Measurements from ENCODE around the gene HCN2. TPM values are rescaled to one million over a fixed set of nuclear protein-coding genes. Genes with fewer than 3 reads are reported as not detected.

The HCN2 gene
- total RNA-seq, 1 donor from 2014 or later = 5.5 TPM

- H3K4me1 ChIP-seq (ENCODE audit: insufficient read depth, low read length) = no peaks in the 10 kb centered on the region
- no peak overlapping the region for H3K27ac ChIP-seq (ENCODE audit: low read depth, low read length)
- H3K27me3 ChIP-seq (ENCODE audit: insufficient read depth, low read length) = no peaks in the 10 kb centered on the region
- H3K4me2 ChIP-seq (ENCODE audit: low read length) = no peak overlapping the region
- peaks cover 4% of the 10 kb centered on the region for H3K36me3 ChIP-seq (ENCODE audit: insufficient read depth, low read length)
- no peaks in the 10 kb centered on the region for H3K9me3 Mint-ChIP-seq (ENCODE audit: unreplicated experiment)
- no peak overlapping the region for H2AFZ ChIP-seq (ENCODE audit: low read depth, low read length)
- no peak overlapping the region for H3K9ac ChIP-seq (ENCODE audit: low read length)
- peaks cover 65% of the 10 kb centered on the region for H3K79me2 ChIP-seq (ENCODE audit: insufficient read depth, low read length)
- no peaks in the 10 kb centered on the region for H3K27me3 Mint-ChIP-seq (ENCODE audit: low read depth, unreplicated experiment)
- no peaks in the 10 kb centered on the region for H3K9me3 ChIP-seq (ENCODE audit: insufficient read depth, low read depth, low read length)
- no peak overlapping the region for H3K4me3 Mint-ChIP-seq (ENCODE audit: unreplicated experiment)
- no peak overlapping the region for H3K4me3 ChIP-seq (ENCODE audit: insufficient read depth, low read depth, low read length)
- DNase-seq (ENCODE audit: low read depth) = no peak
- peaks cover 55% of the 10 kb centered on the region for H4K20me1 ChIP-seq (ENCODE audit: insufficient read depth, low read length)
- no peaks in the 10 kb centered on the region for H3K36me3 Mint-ChIP-seq (ENCODE audit: low read depth, unreplicated experiment)
- TF ChIP-seq EZH2 (IDR thresholded peaks at IDR 0.05; ENCODE audit: insufficient read depth, low read length) (no peak), CTCF (IDR thresholded peaks at IDR 0.05; ENCODE audit: insufficient read depth, low read depth, low read length) (no peak)
- no peak for FAIRE-seq
- H3K4me1 Mint-ChIP-seq (ENCODE audit: low read depth, unreplicated experiment) = peaks cover 5% of the 10 kb centered on the region
- no peak overlapping the region for H3K27ac Mint-ChIP-seq (ENCODE audit: unreplicated experiment)
Measured at GRCh38 chr19:652467-653389, 63.0 kb downstream of the HCN2 start.

GRCh38 chr19:653425-653824 lies 63.7 kb downstream of the HCN2 start:
- Histone ChIP-seq H3K4me2 (ENCODE audit: low read length) (no peak overlapping the region), H3K27ac (ENCODE audit: low read depth, low read length) (no peak overlapping the region), H3K79me2 (ENCODE audit: insufficient read depth, low read length) (peaks cover 72% of the 10 kb centered on the region), H3K9me3 (ENCODE audit: insufficient read depth, low read depth, low read length) (no peaks in the 10 kb centered on the region), H3K4me1 (ENCODE audit: insufficient read depth, low read length) (no peaks in the 10 kb centered on the region), H3K4me3 (ENCODE audit: insufficient read depth, low read depth, low read length) (no peak overlapping the region), H4K20me1 (ENCODE audit: insufficient read depth, low read length) (peaks cover 62% of the 10 kb centered on the region), H3K27me3 (ENCODE audit: insufficient read depth, low read length) (no peaks in the 10 kb centered on the region), H3K9ac (ENCODE audit: low read length) (no peak overlapping the region), H2AFZ (ENCODE audit: low read depth, low read length) (no peak overlapping the region), H3K36me3 (ENCODE audit: insufficient read depth, low read length) (peaks cover 4% of the 10 kb centered on the region)
- peaks cover 5% of the 10 kb centered on the region for H3K4me1 Mint-ChIP-seq (ENCODE audit: low read depth, unreplicated experiment)
- DNase-seq (ENCODE audit: low read depth) = no peak
- no peak overlapping the region for H3K4me3 Mint-ChIP-seq (ENCODE audit: unreplicated experiment)
- no peak for TF ChIP-seq EZH2 (IDR thresholded peaks at IDR 0.05; ENCODE audit: insufficient read depth, low read length)
- TF ChIP-seq CTCF (IDR thresholded peaks at IDR 0.05; ENCODE audit: insufficient read depth, low read depth, low read length) = no peak
- FAIRE-seq = no peak
- no peaks in the 10 kb centered on the region for H3K36me3 Mint-ChIP-seq (ENCODE audit: low read depth, unreplicated experiment)
- no peaks in the 10 kb centered on the region for H3K9me3 Mint-ChIP-seq (ENCODE audit: unreplicated experiment)
- H3K27me3 Mint-ChIP-seq (ENCODE audit: low read depth, unreplicated experiment) = no peaks in the 10 kb centered on the region
- no peak overlapping the region for H3K27ac Mint-ChIP-seq (ENCODE audit: unreplicated experiment)

GRCh38 chr19:655691-656090 lies 66.0 kb downstream of the HCN2 start:
- no peak overlapping the region for H3K4me3 ChIP-seq (ENCODE audit: insufficient read depth, low read depth, low read length)
- H3K27me3 Mint-ChIP-seq (ENCODE audit: low read depth, unreplicated experiment) = no peaks in the 10 kb centered on the region
- peaks cover 95% of the 10 kb centered on the region for H3K79me2 ChIP-seq (ENCODE audit: insufficient read depth, low read length)
- FAIRE-seq (no peak), DNase-seq (ENCODE audit: low read depth) (no peak)
- no peak overlapping the region for H3K27ac ChIP-seq (ENCODE audit: low read depth, low read length)
- peak overlapping the region; percentile 53 for H3K27ac Mint-ChIP-seq (ENCODE audit: unreplicated experiment)
- H4K20me1 ChIP-seq (ENCODE audit: insufficient read depth, low read length) = peaks cover 84% of the 10 kb centered on the region
- no peaks in the 10 kb centered on the region for H3K36me3 Mint-ChIP-seq (ENCODE audit: low read depth, unreplicated experiment)
- H3K27me3 ChIP-seq (ENCODE audit: insufficient read depth, low read length) = no peaks in the 10 kb centered on the region
- peaks cover 7% of the 10 kb centered on the region for H3K4me1 ChIP-seq (ENCODE audit: insufficient read depth, low read length)
- no peaks in the 10 kb centered on the region for H3K9me3 ChIP-seq (ENCODE audit: insufficient read depth, low read depth, low read length)
- H3K4me2 ChIP-seq (ENCODE audit: low read length) = no peak overlapping the region
- no peaks in the 10 kb centered on the region for H3K9me3 Mint-ChIP-seq (ENCODE audit: unreplicated experiment)
- TF ChIP-seq CTCF (IDR thresholded peaks at IDR 0.05; ENCODE audit: insufficient read depth, low read depth, low read length) = no peak
- no peak for TF ChIP-seq EZH2 (IDR thresholded peaks at IDR 0.05; ENCODE audit: insufficient read depth, low read length)
- H3K4me1 Mint-ChIP-seq (ENCODE audit: low read depth, unreplicated experiment) = peaks cover 8% of the 10 kb centered on the region
- no peak overlapping the region for H3K9ac ChIP-seq (ENCODE audit: low read length)
- H2AFZ ChIP-seq (ENCODE audit: low read depth, low read length) = no peak overlapping the region
- H3K36me3 ChIP-seq (ENCODE audit: insufficient read depth, low read length) = peaks cover 4% of the 10 kb centered on the region
- H3K4me3 Mint-ChIP-seq (ENCODE audit: unreplicated experiment) = no peak overlapping the region
